BLaER1 (cell line): ENCODE results near the gene FAM170B.

ENCODE experiments used
- H3K27ac ChIP-seq: shearing (Covaris generic); formaldehyde crosslinking; 2 replicates; pipeline ENCODE4 v1.8.1; 2022
- H3K27me3 ChIP-seq: shearing (Covaris generic); formaldehyde crosslinking; 2 replicates; pipeline ENCODE4 v1.8.1; 2022
- H3K36me3 ChIP-seq: shearing (Covaris generic); formaldehyde crosslinking; 2 replicates; pipeline ENCODE4 v1.8.1; 2022
- H3K4me1 ChIP-seq: shearing (Covaris generic); formaldehyde crosslinking; 2 replicates; pipeline ENCODE4 v1.8.1; 2022
- H3K4me2 ChIP-seq: shearing (Covaris generic); formaldehyde crosslinking; 2 replicates; pipeline ENCODE4 v1.8.1; 2022
- H3K4me3 ChIP-seq: shearing (Covaris generic); formaldehyde crosslinking; 2 replicates; pipeline ENCODE4 v1.8.1; 2022
- H3K9ac ChIP-seq: shearing (Covaris generic); formaldehyde crosslinking; 2 replicates; pipeline ENCODE4 v1.8.1; 2022
- H3K9me3 ChIP-seq: shearing (Covaris generic); formaldehyde crosslinking; 2 replicates; pipeline ENCODE4 v1.8.1; 2022
- H4K20me1 ChIP-seq: shearing (Covaris generic); formaldehyde crosslinking; 2 replicates; pipeline ENCODE4 v1.8.1; 2022
- Cebpa-rat ChIP-seq: shearing (Covaris generic); IDR thresholded peaks from 2 replicates; pipeline ENCODE4 v1.8.1; 2022

Gene FAM170B

GRCh38 chr10:49109669-49110340, 24.0 kb downstream of the FAM170B start:
- no peaks in the 10 kb centered on the region for H4K20me1 ChIP-seq
- no peak overlapping the region for H3K27ac ChIP-seq
- H3K4me2 ChIP-seq = no peak overlapping the region
- TF ChIP-seq Cebpa-rat = no peak
- H3K4me3 ChIP-seq = no peak overlapping the region
- no peak overlapping the region for H3K9ac ChIP-seq
- H3K27me3 ChIP-seq = peaks cover 17% of the 10 kb centered on the region
- no peaks in the 10 kb centered on the region for H3K4me1 ChIP-seq
- no peaks in the 10 kb centered on the region for H3K9me3 ChIP-seq
- no peaks in the 10 kb centered on the region for H3K36me3 ChIP-seq

DNA sequence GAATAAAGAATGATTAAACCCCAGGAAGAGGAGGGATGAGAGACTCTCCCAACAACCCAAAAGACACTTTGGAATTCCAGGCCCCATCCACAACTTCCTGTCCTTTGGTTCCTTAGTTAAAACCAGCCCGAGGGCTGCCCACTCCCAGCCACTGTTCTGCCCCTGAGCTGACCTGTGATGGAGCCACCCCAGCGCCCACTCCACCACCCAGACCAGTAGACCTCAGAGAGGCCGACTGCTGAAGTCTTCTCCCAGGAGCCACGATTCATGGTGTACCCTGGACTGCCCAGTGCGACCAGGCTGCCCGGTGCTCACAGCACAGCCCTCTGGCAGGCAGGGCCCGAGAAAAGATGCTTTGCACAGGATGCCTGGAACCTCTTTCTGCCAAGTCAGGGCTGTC, 25.2 kb downstream of the FAM170B start:
- TF ChIP-seq Cebpa-rat = no peak

DNA sequence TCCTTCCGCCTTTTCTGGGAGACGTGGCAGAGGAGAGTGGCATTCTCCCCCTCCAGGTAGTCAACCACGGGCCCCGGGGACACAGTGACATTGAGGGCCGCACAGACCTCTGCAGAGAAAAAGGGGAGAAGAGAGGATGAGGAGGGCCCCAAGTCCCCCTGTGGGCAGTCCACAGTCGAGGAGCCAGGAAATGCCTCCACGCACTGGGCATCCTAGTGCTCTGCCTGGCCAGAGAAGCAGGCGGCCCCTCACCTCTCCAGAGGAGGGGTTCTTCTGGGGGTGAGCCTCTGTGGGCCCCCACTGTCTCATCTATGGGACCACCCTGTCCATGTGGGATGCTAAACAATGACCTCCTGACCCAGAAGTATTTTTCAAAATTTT, 25.9 kb downstream of the FAM170B start:
- TF ChIP-seq Cebpa-rat = no peak
- H3K4me1 ChIP-seq = no peaks in the 10 kb centered on the region
- no peaks in the 10 kb centered on the region for H4K20me1 ChIP-seq
- no peaks in the 10 kb centered on the region for H3K36me3 ChIP-seq
- no peak overlapping the region for H3K4me3 ChIP-seq
- H3K9ac ChIP-seq = no peak overlapping the region
- no peak overlapping the region for H3K4me2 ChIP-seq
- no peaks in the 10 kb centered on the region for H3K9me3 ChIP-seq
- no peak overlapping the region for H3K27ac ChIP-seq
- no peaks in the 10 kb centered on the region for H3K27me3 ChIP-seq

More for the DNA sequence above, 25.2 kb downstream of the FAM170B start:
- H3K9ac ChIP-seq = no peak overlapping the region
- no peaks in the 10 kb centered on the region for H3K36me3 ChIP-seq
- no peaks in the 10 kb centered on the region for H4K20me1 ChIP-seq
- H3K27ac ChIP-seq = no peak overlapping the region
- H3K9me3 ChIP-seq = no peaks in the 10 kb centered on the region
- no peak overlapping the region for H3K4me3 ChIP-seq
- no peak overlapping the region for H3K4me2 ChIP-seq
- no peaks in the 10 kb centered on the region for H3K4me1 ChIP-seq
- H3K27me3 ChIP-seq = peaks cover 6% of the 10 kb centered on the region

DNA sequence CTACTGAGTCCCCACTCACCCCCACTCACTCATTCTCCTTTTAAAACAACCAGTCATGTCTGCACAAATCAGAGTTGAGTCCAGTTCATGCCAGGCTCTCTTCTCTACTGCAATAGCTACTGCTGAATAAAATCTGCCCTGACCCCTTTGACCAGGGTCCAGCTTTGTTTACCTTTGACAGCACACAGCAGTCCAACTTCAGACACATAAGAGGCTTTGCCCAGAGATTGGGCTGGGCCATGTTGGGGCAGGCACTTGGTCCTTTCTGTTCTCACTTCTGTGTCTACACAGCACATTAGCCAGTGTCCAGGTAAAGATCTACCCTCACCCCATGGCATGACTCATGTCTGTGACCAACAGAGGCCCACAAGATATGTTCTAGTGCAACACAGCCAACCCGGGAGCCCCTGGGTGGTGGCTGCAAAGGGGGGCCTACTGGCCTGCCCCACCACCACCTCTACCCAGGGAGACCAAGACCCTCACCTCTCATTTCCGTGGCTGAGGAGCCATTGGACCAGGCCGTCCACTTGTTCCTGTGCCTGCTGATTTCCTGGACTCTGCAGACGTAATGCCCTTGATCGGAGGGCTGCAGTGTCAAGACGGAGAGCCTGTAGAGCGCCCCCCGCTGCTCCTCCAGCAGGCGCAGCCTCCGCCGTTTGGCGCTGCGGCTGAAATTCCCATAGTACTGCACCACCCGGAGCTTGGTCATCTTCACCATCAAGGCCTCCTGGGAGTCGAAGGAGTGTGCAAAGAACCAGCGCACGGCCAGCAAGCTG, 26.5 kb downstream of the FAM170B start:
- H3K9ac ChIP-seq = no peak overlapping the region
- H3K4me2 ChIP-seq = no peak overlapping the region
- no peaks in the 10 kb centered on the region for H3K9me3 ChIP-seq
- no peaks in the 10 kb centered on the region for H3K36me3 ChIP-seq
- no peak overlapping the region for H3K4me3 ChIP-seq
- no peaks in the 10 kb centered on the region for H4K20me1 ChIP-seq
- no peaks in the 10 kb centered on the region for H3K27me3 ChIP-seq
- no peak for TF ChIP-seq Cebpa-rat
- no peak overlapping the region for H3K27ac ChIP-seq
- H3K4me1 ChIP-seq = no peaks in the 10 kb centered on the region

DNA sequence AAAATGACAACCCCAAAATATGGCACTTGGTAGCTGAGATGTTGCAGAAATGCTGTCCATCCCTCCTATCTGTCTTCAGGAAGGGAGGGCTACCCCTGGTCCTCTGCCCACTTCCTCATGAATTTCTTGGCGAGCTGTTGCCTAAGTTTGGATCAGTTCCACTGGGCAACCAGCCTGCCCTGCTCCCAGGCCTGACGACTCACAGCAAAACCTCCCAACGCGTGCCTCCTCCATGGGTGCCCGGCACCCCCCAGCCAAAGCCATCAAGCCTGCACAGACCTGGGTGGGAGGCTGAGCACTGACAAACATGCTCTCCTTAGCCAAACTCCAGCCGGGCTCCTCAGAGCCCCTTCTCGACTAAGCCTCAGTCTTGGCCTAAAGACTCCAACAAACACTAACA, 27.4 kb downstream of the FAM170B start:
- no peak for TF ChIP-seq Cebpa-rat
- Histone ChIP-seq H3K27me3 (no peaks in the 10 kb centered on the region), H3K4me3 (no peak overlapping the region), H3K4me2 (no peak overlapping the region), H3K27ac (no peak overlapping the region), H3K9me3 (no peaks in the 10 kb centered on the region), H3K4me1 (no peaks in the 10 kb centered on the region), H3K9ac (no peak overlapping the region), H4K20me1 (no peaks in the 10 kb centered on the region), H3K36me3 (no peaks in the 10 kb centered on the region)

GRCh38 chr10:49105076-49105475, 28.7 kb downstream of the FAM170B start:
- H3K27ac ChIP-seq = no peak overlapping the region
- H4K20me1 ChIP-seq = no peaks in the 10 kb centered on the region
- no peaks in the 10 kb centered on the region for H3K4me1 ChIP-seq
- H3K27me3 ChIP-seq = no peaks in the 10 kb centered on the region
- no peaks in the 10 kb centered on the region for H3K36me3 ChIP-seq
- no peak overlapping the region for H3K4me2 ChIP-seq
- TF ChIP-seq Cebpa-rat = no peak
- no peak overlapping the region for H3K4me3 ChIP-seq
- H3K9me3 ChIP-seq = no peaks in the 10 kb centered on the region
- H3K9ac ChIP-seq = no peak overlapping the region

DNA sequence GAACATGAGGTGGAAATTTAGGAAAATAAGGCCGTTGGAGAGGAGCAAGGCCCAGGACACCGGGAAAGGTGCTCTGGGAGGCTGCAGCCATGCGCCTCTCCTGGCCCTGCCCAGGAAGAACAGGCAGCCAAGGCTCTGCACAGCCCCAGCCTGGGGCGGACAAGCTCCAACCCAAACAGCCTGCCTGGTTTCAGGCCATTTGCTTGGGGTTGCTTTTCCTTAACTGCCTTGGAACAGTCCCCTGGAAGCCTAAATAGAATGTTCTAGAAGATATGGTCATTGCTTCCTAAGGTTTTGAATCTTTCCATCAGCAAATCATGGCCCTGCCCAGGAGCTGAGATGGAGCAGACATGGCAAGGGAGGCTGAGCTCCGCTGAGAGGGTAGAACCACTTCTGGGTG, 29.5 kb downstream of the FAM170B start:
- Histone ChIP-seq H3K4me3 (no peak overlapping the region), H3K4me2 (no peak overlapping the region), H3K27me3 (no peaks in the 10 kb centered on the region), H3K36me3 (no peaks in the 10 kb centered on the region), H4K20me1 (no peaks in the 10 kb centered on the region), H3K4me1 (no peaks in the 10 kb centered on the region), H3K27ac (no peak overlapping the region), H3K9ac (no peak overlapping the region), H3K9me3 (no peaks in the 10 kb centered on the region)
- no peak for TF ChIP-seq Cebpa-rat

- Histone ChIP-seq H3K4me1 (no peaks in the 10 kb centered on the region), H3K27ac (no peak overlapping the region), H3K4me3 (no peak overlapping the region), H3K27me3 (no peaks in the 10 kb centered on the region), H3K9ac (no peak overlapping the region), H4K20me1 (no peaks in the 10 kb centered on the region), H3K4me2 (no peak overlapping the region), H3K36me3 (no peaks in the 10 kb centered on the region), H3K9me3 (no peaks in the 10 kb centered on the region)
- TF ChIP-seq Cebpa-rat = no peak
Observed at GRCh38 chr10:49103761-49104160, 30.1 kb downstream of the FAM170B start.

GRCh38 chr10:49099046-49099445, 34.8 kb downstream of the FAM170B start:
- H3K4me1 ChIP-seq = no peaks in the 10 kb centered on the region
- H4K20me1 ChIP-seq = no peaks in the 10 kb centered on the region
- TF ChIP-seq Cebpa-rat = no peak
- H3K4me3 ChIP-seq = no peak overlapping the region
- no peaks in the 10 kb centered on the region for H3K27me3 ChIP-seq
- no peak overlapping the region for H3K27ac ChIP-seq
- H3K36me3 ChIP-seq = no peaks in the 10 kb centered on the region
- no peak overlapping the region for H3K9ac ChIP-seq
- no peak overlapping the region for H3K4me2 ChIP-seq
- H3K9me3 ChIP-seq = no peaks in the 10 kb centered on the region

- TF ChIP-seq Cebpa-rat = no peak
- no peaks in the 10 kb centered on the region for H3K27me3 ChIP-seq
- no peaks in the 10 kb centered on the region for H4K20me1 ChIP-seq
- H3K4me3 ChIP-seq = no peak overlapping the region
- no peak overlapping the region for H3K4me2 ChIP-seq
- H3K36me3 ChIP-seq = no peaks in the 10 kb centered on the region
- no peaks in the 10 kb centered on the region for H3K4me1 ChIP-seq
- H3K27ac ChIP-seq = no peak overlapping the region
- no peaks in the 10 kb centered on the region for H3K9me3 ChIP-seq
- H3K9ac ChIP-seq = no peak overlapping the region
Observed at GRCh38 chr10:49096890-49097445, 36.9 kb downstream of the FAM170B start.
